ENCODE data around the gene OR9A2.

DNA sequence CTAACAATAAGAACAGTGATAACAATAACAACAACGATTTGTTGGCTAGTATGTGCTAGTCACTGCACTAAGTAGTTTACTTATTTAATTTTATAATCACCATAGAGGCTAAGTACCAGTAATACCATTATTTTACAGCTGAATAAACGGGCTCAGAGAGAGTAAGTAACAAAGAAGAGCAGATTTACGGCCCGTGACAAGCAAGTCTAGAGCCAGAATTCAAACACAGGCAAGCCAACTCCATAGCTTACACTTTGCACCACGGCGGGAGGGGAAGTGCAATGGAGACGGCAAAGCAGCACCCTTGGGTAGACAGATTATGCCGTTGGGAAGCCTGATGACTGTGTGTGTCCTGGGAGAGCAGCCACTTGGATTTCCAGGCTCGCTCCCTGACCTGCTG is 24.0 kb upstream of the OR9A2 start:
- TF ChIP-seq, protein P1, sequence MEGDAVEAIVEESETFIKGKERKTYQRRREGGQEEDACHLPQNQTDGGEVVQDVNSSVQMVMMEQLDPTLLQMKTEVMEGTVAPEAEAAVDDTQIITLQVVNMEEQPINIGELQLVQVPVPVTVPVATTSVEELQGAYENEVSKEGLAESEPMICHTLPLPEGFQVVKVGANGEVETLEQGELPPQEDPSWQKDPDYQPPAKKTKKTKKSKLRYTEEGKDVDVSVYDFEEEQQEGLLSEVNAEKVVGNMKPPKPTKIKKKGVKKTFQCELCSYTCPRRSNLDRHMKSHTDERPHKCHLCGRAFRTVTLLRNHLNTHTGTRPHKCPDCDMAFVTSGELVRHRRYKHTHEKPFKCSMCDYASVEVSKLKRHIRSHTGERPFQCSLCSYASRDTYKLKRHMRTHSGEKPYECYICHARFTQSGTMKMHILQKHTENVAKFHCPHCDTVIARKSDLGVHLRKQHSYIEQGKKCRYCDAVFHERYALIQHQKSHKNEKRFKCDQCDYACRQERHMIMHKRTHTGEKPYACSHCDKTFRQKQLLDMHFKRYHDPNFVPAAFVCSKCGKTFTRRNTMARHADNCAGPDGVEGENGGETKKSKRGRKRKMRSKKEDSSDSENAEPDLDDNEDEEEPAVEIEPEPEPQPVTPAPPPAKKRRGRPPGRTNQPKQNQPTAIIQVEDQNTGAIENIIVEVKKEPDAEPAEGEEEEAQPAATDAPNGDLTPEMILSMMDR (IDR thresholded peaks at IDR 0.05; ENCODE audit: low read length) = no peak
- TF ChIP-seq EZH2 (optimal IDR thresholded peaks at IDR 0.05; ENCODE audit: low read depth, low read length) = no peak
- TF ChIP-seq EZH2phosphoT487 (IDR thresholded peaks at IDR 0.05; ENCODE audit: low read length) = no peak
